WTC11 (cell line): ENCODE results near the gene ZDHHC18. TPM values are rescaled to one million over a fixed set of nuclear protein-coding genes. Genes with fewer than 3 reads are reported as not detected.

Experiments
- ATAC-seq: fragments of 200-7000 bp; cut with Tn5 transposase; 2 replicates; pipeline ENCODE4 v1.10.0; 2021; ENCODE audit warnings: mild to moderate bottlenecking, moderate library complexity
- CTCF ChIA-PET: fragments of 300-600 bp; sonication (Branson Sonifier 250); formaldehyde crosslinking; loops from one replicate; lab custom pipeline; 2021; ENCODE audit warnings: antibody characterized with exemption; lab: Charles Lee
- POLR2A ChIA-PET: fragments of 350-600 bp; sonication (Branson Sonifier 250); formaldehyde crosslinking; loops from one replicate; lab custom pipeline; 2021; ENCODE audit warnings: antibody characterized with exemption; lab: Charles Lee
- DNase-seq: peaks from one replicate; pipeline ENCODE4 v3.0.0; 2021; ENCODE audit warnings: low spot score
- H3K27ac Mint-ChIP-seq: 2 replicates; pipeline ENCODE4 v1.8.0; 2021; ENCODE audit warnings: mixed read lengths
- H3K27me3 Mint-ChIP-seq: 2 replicates; pipeline ENCODE4 v1.8.0; 2021; ENCODE audit warnings: low read depth, mild to moderate bottlenecking, moderate library complexity, mixed read lengths
- H3K36me3 Mint-ChIP-seq: 2 replicates; pipeline ENCODE4 v1.8.0; 2021; ENCODE audit warnings: mixed read lengths
- H3K4me1 Mint-ChIP-seq: 2 replicates; pipeline ENCODE4 v1.8.0; 2022; ENCODE audit warnings: mixed read lengths
- H3K4me3 Mint-ChIP-seq: 2 replicates; pipeline ENCODE4 v1.8.0; 2021; ENCODE audit warnings: mild to moderate bottlenecking, moderate library complexity, mixed read lengths
- H3K9me3 Mint-ChIP-seq: 2 replicates; pipeline ENCODE4 v1.8.0; 2021; ENCODE audit warnings: mixed read lengths
- AFF4 ChIP-seq: sonication (generic); formaldehyde crosslinking; IDR thresholded peaks from 2 replicates; pipeline ENCODE4 v1.8.1; 2023; ENCODE audit warnings: mild to moderate bottlenecking, missing genetic modification reagents, borderline replicate concordance
- ATF2 ChIP-seq: sonication (generic); formaldehyde crosslinking; IDR thresholded peaks from 2 replicates; pipeline ENCODE4 v1.8.1; 2022; ENCODE audit warnings: low read depth, missing genetic modification reagents, borderline replicate concordance
- E2F4 ChIP-seq: sonication (generic); formaldehyde crosslinking; IDR thresholded peaks from 2 replicates; pipeline ENCODE4 v1.8.1; 2022; ENCODE audit warnings: low read depth, mild to moderate bottlenecking, moderate library complexity, missing genetic modification reagents, borderline replicate concordance
- FOXP1 ChIP-seq: sonication (generic); formaldehyde crosslinking; IDR thresholded peaks from 2 replicates; pipeline ENCODE4 v1.8.0; 2022; ENCODE audit warnings: missing genetic modification reagents, mild to moderate bottlenecking, moderate library complexity, borderline replicate concordance
- GRHL2 ChIP-seq: fragments of 250-450 bp; sonication (Bioruptor Pico); IDR thresholded peaks from 2 replicates; pipeline ENCODE4 v1.8.0; 2022; ENCODE audit warnings: mild to moderate bottlenecking, moderate library complexity; ENCODE audit not compliant: insufficient replicate concordance, severe bottlenecking
- KAT7 ChIP-seq: sonication (generic); formaldehyde crosslinking; IDR thresholded peaks from 2 replicates; pipeline ENCODE4 v1.8.1; 2023; ENCODE audit warnings: missing genetic modification reagents, mild to moderate bottlenecking, borderline replicate concordance
- SOX15 ChIP-seq: fragments of 250-450 bp; sonication (Bioruptor Pico); IDR thresholded peaks from 2 replicates; pipeline ENCODE4 v1.9.0; 2021; ENCODE audit warnings: mild to moderate bottlenecking
- STAT6 ChIP-seq: sonication (generic); formaldehyde crosslinking; conservative IDR thresholded peaks from 2 replicates; pipeline ENCODE4 v1.8.1; 2023; ENCODE audit warnings: mild to moderate bottlenecking, low read depth, missing genetic modification reagents, moderate library complexity
- total RNA-seq: library from RNA; stranded (reverse); gene quantifications from 3 replicates; pipeline ENCODE4 v1.2.3, GENCODE V29; 2021
- TF ChIP-seq, protein P1 (sequence below): fragments of 200-600 bp; IDR thresholded peaks from 2 replicates; pipeline ENCODE4 v1.8.0; 2022; ENCODE audit warnings: antibody characterized with exemption
- TF ChIP-seq, protein P2 (sequence below): sonication (generic); formaldehyde crosslinking; conservative IDR thresholded peaks from 2 replicates; pipeline ENCODE4 v1.8.1; 2022; ENCODE audit warnings: mild to moderate bottlenecking, missing genetic modification reagents
- TF ChIP-seq, protein P3 (sequence below): sonication (generic); formaldehyde crosslinking; IDR thresholded peaks from 2 replicates; pipeline ENCODE4 v1.8.1; 2023; ENCODE audit warnings: mild to moderate bottlenecking, missing genetic modification reagents
- TF ChIP-seq, protein P4 (sequence below): fragments of 250-450 bp; sonication (Bioruptor Pico); IDR thresholded peaks from 2 replicates; pipeline ENCODE4 v1.9.0; 2021; ENCODE audit warnings: mild to moderate bottlenecking
- TF ChIP-seq, protein P5 (sequence below): sonication (generic); formaldehyde crosslinking; IDR thresholded peaks from 2 replicates; pipeline ENCODE4 v1.8.0; 2023; ENCODE audit warnings: missing genetic modification reagents, mild to moderate bottlenecking, borderline replicate concordance

Gene ZDHHC18
- total RNA-seq, 1 experiment from 2014 or later, result 26.5 TPM

- ChIA-PET POLR2A (interaction anchor here (0.7 to 1.1 kb wide), 2 partner anchors 9 to 57 kb away, joined by 3 read pairs; no protein-coding TSS in a partner anchor), CTCF (interaction anchor here (0.5 to 4.1 kb wide), 18 partner anchors 9 to 762 kb away, joined by 3 to 23 read pairs (median 4); partner anchors contain the start of gene GPN2)
- ATAC-seq (no peak), DNase-seq (no peak)
- TF ChIP-seq AFF4 (CRISPR knock-in tag), result no peak
- TF ChIP-seq E2F4 (CRISPR knock-in tag), result no peak
- TF ChIP-seq, protein P1, sequence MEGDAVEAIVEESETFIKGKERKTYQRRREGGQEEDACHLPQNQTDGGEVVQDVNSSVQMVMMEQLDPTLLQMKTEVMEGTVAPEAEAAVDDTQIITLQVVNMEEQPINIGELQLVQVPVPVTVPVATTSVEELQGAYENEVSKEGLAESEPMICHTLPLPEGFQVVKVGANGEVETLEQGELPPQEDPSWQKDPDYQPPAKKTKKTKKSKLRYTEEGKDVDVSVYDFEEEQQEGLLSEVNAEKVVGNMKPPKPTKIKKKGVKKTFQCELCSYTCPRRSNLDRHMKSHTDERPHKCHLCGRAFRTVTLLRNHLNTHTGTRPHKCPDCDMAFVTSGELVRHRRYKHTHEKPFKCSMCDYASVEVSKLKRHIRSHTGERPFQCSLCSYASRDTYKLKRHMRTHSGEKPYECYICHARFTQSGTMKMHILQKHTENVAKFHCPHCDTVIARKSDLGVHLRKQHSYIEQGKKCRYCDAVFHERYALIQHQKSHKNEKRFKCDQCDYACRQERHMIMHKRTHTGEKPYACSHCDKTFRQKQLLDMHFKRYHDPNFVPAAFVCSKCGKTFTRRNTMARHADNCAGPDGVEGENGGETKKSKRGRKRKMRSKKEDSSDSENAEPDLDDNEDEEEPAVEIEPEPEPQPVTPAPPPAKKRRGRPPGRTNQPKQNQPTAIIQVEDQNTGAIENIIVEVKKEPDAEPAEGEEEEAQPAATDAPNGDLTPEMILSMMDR, result no peak
- no peak for TF ChIP-seq KAT7
- no peak for TF ChIP-seq SOX15 (CRISPR knock-in tag)
- no peak for TF ChIP-seq FOXP1 (CRISPR knock-in tag)
- TF ChIP-seq, protein P2, sequence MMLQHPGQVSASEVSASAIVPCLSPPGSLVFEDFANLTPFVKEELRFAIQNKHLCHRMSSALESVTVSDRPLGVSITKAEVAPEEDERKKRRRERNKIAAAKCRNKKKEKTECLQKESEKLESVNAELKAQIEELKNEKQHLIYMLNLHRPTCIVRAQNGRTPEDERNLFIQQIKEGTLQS, result no peak
- no peak for TF ChIP-seq GRHL2 (CRISPR knock-in tag)
- Mint-ChIP-seq H3K9me3 (no peaks in the 10 kb centered on the region), H3K4me1 (peaks cover 35% of the 10 kb centered on the region), H3K27me3 (peaks cover 10% of the 10 kb centered on the region), H3K36me3 (no peaks in the 10 kb centered on the region), H3K27ac (no peak overlapping the region), H3K4me3 (no peak overlapping the region)
Measured at GRCh38 chr1:26858891-26859640, 32.6 kb downstream of the ZDHHC18 start.

GRCh38 chr1:26861286-26861701 is 34.8 kb downstream of the ZDHHC18 start:
- Mint-ChIP-seq H3K27ac (peak overlapping the region; percentile 65; the same call in 1 of the 2 replicates), H3K4me1 (peaks cover 41% of the 10 kb centered on the region), H3K4me3 (no peak overlapping the region), H3K9me3 (no peaks in the 10 kb centered on the region), H3K27me3 (peaks cover 16% of the 10 kb centered on the region), H3K36me3 (no peaks in the 10 kb centered on the region)
- ChIA-PET POLR2A (no interaction called here), CTCF (interaction anchor here (0.6 to 2.6 kb wide), 8 partner anchors 12 to 277 kb away, joined by 3 to 11 read pairs (median 4); partner anchors contain the start of gene GPATCH3)
- ATAC-seq (no peak), DNase-seq (no peak)
- TF ChIP-seq ATF2 (CRISPR knock-in tag) (no peak), STAT6 (CRISPR knock-in tag) (no peak), FOXP1 (CRISPR knock-in tag) (no peak)
- TF ChIP-seq, protein P3, sequence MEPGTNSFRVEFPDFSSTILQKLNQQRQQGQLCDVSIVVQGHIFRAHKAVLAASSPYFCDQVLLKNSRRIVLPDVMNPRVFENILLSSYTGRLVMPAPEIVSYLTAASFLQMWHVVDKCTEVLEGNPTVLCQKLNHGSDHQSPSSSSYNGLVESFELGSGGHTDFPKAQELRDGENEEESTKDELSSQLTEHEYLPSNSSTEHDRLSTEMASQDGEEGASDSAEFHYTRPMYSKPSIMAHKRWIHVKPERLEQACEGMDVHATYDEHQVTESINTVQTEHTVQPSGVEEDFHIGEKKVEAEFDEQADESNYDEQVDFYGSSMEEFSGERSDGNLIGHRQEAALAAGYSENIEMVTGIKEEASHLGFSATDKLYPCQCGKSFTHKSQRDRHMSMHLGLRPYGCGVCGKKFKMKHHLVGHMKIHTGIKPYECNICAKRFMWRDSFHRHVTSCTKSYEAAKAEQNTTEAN (CRISPR knock-in tag), result no peak
- TF ChIP-seq, protein P4, sequence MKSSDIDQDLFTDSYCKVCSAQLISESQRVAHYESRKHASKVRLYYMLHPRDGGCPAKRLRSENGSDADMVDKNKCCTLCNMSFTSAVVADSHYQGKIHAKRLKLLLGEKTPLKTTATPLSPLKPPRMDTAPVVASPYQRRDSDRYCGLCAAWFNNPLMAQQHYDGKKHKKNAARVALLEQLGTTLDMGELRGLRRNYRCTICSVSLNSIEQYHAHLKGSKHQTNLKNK (CRISPR knock-in tag), result no peak
- TF ChIP-seq, protein P5, sequence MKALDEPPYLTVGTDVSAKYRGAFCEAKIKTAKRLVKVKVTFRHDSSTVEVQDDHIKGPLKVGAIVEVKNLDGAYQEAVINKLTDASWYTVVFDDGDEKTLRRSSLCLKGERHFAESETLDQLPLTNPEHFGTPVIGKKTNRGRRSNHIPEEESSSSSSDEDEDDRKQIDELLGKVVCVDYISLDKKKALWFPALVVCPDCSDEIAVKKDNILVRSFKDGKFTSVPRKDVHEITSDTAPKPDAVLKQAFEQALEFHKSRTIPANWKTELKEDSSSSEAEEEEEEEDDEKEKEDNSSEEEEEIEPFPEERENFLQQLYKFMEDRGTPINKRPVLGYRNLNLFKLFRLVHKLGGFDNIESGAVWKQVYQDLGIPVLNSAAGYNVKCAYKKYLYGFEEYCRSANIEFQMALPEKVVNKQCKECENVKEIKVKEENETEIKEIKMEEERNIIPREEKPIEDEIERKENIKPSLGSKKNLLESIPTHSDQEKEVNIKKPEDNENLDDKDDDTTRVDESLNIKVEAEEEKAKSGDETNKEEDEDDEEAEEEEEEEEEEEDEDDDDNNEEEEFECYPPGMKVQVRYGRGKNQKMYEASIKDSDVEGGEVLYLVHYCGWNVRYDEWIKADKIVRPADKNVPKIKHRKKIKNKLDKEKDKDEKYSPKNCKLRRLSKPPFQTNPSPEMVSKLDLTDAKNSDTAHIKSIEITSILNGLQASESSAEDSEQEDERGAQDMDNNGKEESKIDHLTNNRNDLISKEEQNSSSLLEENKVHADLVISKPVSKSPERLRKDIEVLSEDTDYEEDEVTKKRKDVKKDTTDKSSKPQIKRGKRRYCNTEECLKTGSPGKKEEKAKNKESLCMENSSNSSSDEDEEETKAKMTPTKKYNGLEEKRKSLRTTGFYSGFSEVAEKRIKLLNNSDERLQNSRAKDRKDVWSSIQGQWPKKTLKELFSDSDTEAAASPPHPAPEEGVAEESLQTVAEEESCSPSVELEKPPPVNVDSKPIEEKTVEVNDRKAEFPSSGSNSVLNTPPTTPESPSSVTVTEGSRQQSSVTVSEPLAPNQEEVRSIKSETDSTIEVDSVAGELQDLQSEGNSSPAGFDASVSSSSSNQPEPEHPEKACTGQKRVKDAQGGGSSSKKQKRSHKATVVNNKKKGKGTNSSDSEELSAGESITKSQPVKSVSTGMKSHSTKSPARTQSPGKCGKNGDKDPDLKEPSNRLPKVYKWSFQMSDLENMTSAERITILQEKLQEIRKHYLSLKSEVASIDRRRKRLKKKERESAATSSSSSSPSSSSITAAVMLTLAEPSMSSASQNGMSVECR, result no peak
